Hepatocyte (in vitro differentiated cells): ENCODE data around the gene NAAA.

ENCODE experiments used
- CTCF ChIP-seq: fragments of 200-600 bp; sonication (generic); IDR thresholded peaks from 2 replicates; pipeline ENCODE4 v1.5.1; 2016; ENCODE audit warnings: antibody characterized with exemption, mild to moderate bottlenecking; ENCODE audit not compliant: poor library complexity
- EZH2 ChIP-seq: fragments of 200-600 bp; sonication (generic); IDR thresholded peaks from 2 replicates; pipeline ENCODE4 v1.6.1; 2016; ENCODE audit warnings: antibody characterized with exemption, mild to moderate bottlenecking, borderline replicate concordance

- TF ChIP-seq CTCF (no peak), EZH2 (no peak)
Observed at GRCh38 chr4:75909405-75909804, 31.4 kb downstream of the NAAA start.
